ENCODE measurements around the gene ZNF740. TPM values are rescaled to one million over a fixed set of nuclear protein-coding genes. Genes with fewer than 3 reads are reported as not detected.

Gene ZNF740
- total and polyA plus RNA-seq, 2 of the 8 experiments (the other 6 are each of a cell fraction or from before 2014, with no cell fraction given): 8.2 to 40.0 TPM

GRCh38 chr12:53235742-53236442 is 55.4 kb downstream of the ZNF740 start (continued):
- TF ChIP-seq CHD7 (IDR thresholded peaks at IDR 0.05; ENCODE audit: insufficient replicate concordance, low read length) (no peak), SP1 (IDR thresholded peaks at IDR 0.05; ENCODE audit: low read depth, low read length) (0 out of 2 replicates have a peak, but pooled peaks have one; percentile 10), CHD1 (IDR thresholded peaks at IDR 0.05; ENCODE audit: low read depth, low read length) (no peak), JUND (IDR thresholded peaks at IDR 0.05; ENCODE audit: low read length) (no peak), SIN3A (conservative IDR thresholded peaks at IDR 0.05 in 1 of 2, IDR thresholded peaks at IDR 0.05 in 1 of 2; ENCODE audit: low read depth in 1 of 2, low read length in 2 of 2) (0 out of 4 replicates have a peak, but pooled peaks of 1 of the 2 experiments have one; percentile 41), HDAC6 (IDR thresholded peaks at IDR 0.05; ENCODE audit: low read depth, low read length) (no peak), CTBP2 (IDR thresholded peaks at IDR 0.05; ENCODE audit: borderline replicate concordance, insufficient read depth, insufficient read length, low read length) (peak; percentile 65), RXRA (IDR thresholded peaks at IDR 0.05; ENCODE audit: insufficient read depth, low read depth, low read length) (no peak), ATF3 (IDR thresholded peaks at IDR 0.05; ENCODE audit: insufficient read depth, low read depth, low read length) (no peak)
